SK-N-SH (cell line): ENCODE data around the gene PRELP. TPM values are rescaled to one million over a fixed set of nuclear protein-coding genes. Genes with fewer than 3 reads are reported as not detected.

Source experiments
- CTCF ChIA-PET: fragments of 300-600, 350-600 bp; formaldehyde crosslinking; extraction: SDS; loops from one replicate; lab custom pipeline; 2021; lab: Yijun Ruan, JAX
- POLR2A ChIA-PET: fragments of 350-600 bp; sonication (Branson Sonifier 250); formaldehyde crosslinking; extraction: SDS; loops from one replicate; lab custom pipeline; 2020; ENCODE audit warnings: antibody characterized with exemption, inconsistent platforms; lab: Yijun Ruan, JAX
- DNase-seq: peaks from one replicate; pipeline ENCODE4 v3.0.0; 2012
- H2AFZ ChIP-seq: fragments of 200-600 bp; sonication (generic); 2 replicates; pipeline ENCODE4 v1.8.1; 2016; ENCODE audit warnings: antibody characterized with exemption, mild to moderate bottlenecking, low read depth
- H3F3A ChIP-seq: fragments of 200-600 bp; sonication (generic); replicated peaks from 2 replicates; pipeline ENCODE3; 2016; ENCODE audit warnings: antibody characterized with exemption, mild to moderate bottlenecking; ENCODE audit not compliant: insufficient read depth
- H3K27ac ChIP-seq, 2 experiments: fragments of 200-500 bp in 1 of 2; fragments of 200-600 bp in 1 of 2; sonication (Bioruptor generic) in 1 of 2; sonication (generic), shearing (Covaris generic) in 1 of 2; 2 replicates each; pipeline versions ENCODE4 v1.5.1 to v1.6.1; 2014 to 2016; ENCODE audit warnings: low read depth in 2 of 2, inconsistent platforms in 1 of 2, low read length in 1 of 2, mild to moderate bottlenecking in 1 of 2, mixed read lengths in 1 of 2
- H3K27me3 ChIP-seq: fragments of 200-600 bp; sonication (generic), shearing (Covaris generic); 2 replicates; pipeline ENCODE4 v1.6.1; 2016; ENCODE audit warnings: mixed run types; ENCODE audit not compliant: insufficient read depth
- H3K36me3 ChIP-seq, 2 experiments: fragments of 200-500 bp in 1 of 2; fragments of 200-600 bp in 1 of 2; sonication (Bioruptor generic) in 1 of 2; sonication (generic) in 1 of 2; replicated peaks in 1 of 2; 2 replicates each; pipeline versions ENCODE3 to v1.5.1; 2014 to 2016; ENCODE audit warnings: low read length in 1 of 2, mild to moderate bottlenecking in 1 of 2; ENCODE audit not compliant: insufficient read depth in 2 of 2, control insufficient read depth in 1 of 2
- H3K4me1 ChIP-seq, 2 experiments: fragments of 200-500 bp in 1 of 2; fragments of 200-600 bp in 1 of 2; sonication (Bioruptor generic) in 1 of 2; sonication (generic), shearing (Covaris generic) in 1 of 2; 2 replicates each; pipeline versions ENCODE4 v1.5.1 to v1.6.1; 2014 to 2016; ENCODE audit warnings: low read depth in 1 of 2, low read length in 1 of 2, mixed run types in 1 of 2; ENCODE audit not compliant: insufficient read depth in 2 of 2, control insufficient read depth in 1 of 2
- H3K4me2 ChIP-seq: fragments of 200-600 bp; sonication (generic), shearing (Covaris generic); 2 replicates; pipeline ENCODE4 v1.6.1; 2017; ENCODE audit warnings: mixed run types
- H3K4me3 ChIP-seq, 2 experiments: fragments of 200-500 bp in 1 of 2; fragments of 200-600 bp in 1 of 2; sonication (Bioruptor generic) in 1 of 2; sonication (generic), shearing (Covaris generic) in 1 of 2; 2 replicates each; pipeline versions ENCODE4 v1.5.1 to v1.8.1; 2014 to 2016; ENCODE audit warnings: low read depth in 2 of 2, inconsistent platforms in 1 of 2, low read length in 1 of 2, mild to moderate bottlenecking in 1 of 2, mixed read lengths in 1 of 2, moderate library complexity in 1 of 2
- H3K79me2 ChIP-seq: fragments of 200-600 bp; sonication (generic); 2 replicates; pipeline ENCODE4 v1.8.1; 2017; ENCODE audit warnings: mild to moderate bottlenecking; ENCODE audit not compliant: insufficient read depth
- H3K9ac ChIP-seq: fragments of 200-600 bp; sonication (generic); 2 replicates; pipeline ENCODE4 v1.6.1; 2017; ENCODE audit warnings: mixed run types
- H3K9me2 ChIP-seq: fragments of 200-600 bp; sonication (generic); 2 replicates; pipeline ENCODE4 v1.6.1; 2017; ENCODE audit warnings: mixed run types
- H3K9me3 ChIP-seq: fragments of 200-600 bp; sonication (generic); 2 replicates; pipeline ENCODE4 v1.6.1; 2017; ENCODE audit warnings: mixed run types, mild to moderate bottlenecking, moderate library complexity
- H4K20me1 ChIP-seq: fragments of 200-600 bp; sonication (generic); 2 replicates; pipeline ENCODE4 v1.6.1; 2017; ENCODE audit warnings: mild to moderate bottlenecking, mixed run types; ENCODE audit not compliant: insufficient read depth
- EP300 ChIP-seq, 2 experiments: IDR thresholded peaks; 2 replicates each; pipeline versions ENCODE4 v1.4.0 to v1.6.1; 2012; ENCODE audit warnings: borderline replicate concordance in 1 of 2, low read depth in 1 of 2, low read length in 1 of 2
- FOSL2 ChIP-seq: IDR thresholded peaks from 2 replicates; pipeline ENCODE4 v1.4.0; 2012; ENCODE audit warnings: low read depth, mild to moderate bottlenecking, moderate library complexity, borderline replicate concordance
- GATA2 ChIP-seq: sonication (generic); formaldehyde crosslinking; IDR thresholded peaks from 2 replicates; pipeline ENCODE4 v1.5.0; 2020; ENCODE audit warnings: mild to moderate bottlenecking, missing genetic modification reagents
- NFIC ChIP-seq: IDR thresholded peaks from 2 replicates; pipeline ENCODE4 v1.4.0; 2012; ENCODE audit warnings: borderline replicate concordance
- RAD21 ChIP-seq: IDR thresholded peaks from 2 replicates; pipeline ENCODE4 v1.6.1; 2012; ENCODE audit warnings: mild to moderate bottlenecking, low read length
- RCOR1 ChIP-seq: fragments of 150-350 bp; IDR thresholded peaks from 2 replicates; pipeline ENCODE4 v1.6.1; 2017; ENCODE audit warnings: antibody characterized with exemption, low read length
- SMC3 ChIP-seq: IDR thresholded peaks from 2 replicates; pipeline ENCODE4 v1.6.1; 2012; ENCODE audit warnings: low read depth, low read length, improper control_type of control experiment
- TAF1 ChIP-seq: IDR thresholded peaks from 2 replicates; pipeline ENCODE4 v1.6.1; 2012; ENCODE audit warnings: low read depth, mild to moderate bottlenecking, low read length, moderate library complexity, borderline replicate concordance
- WGBS: methylation state at CpG from one replicate; pipeline ENCODE4 v1.1.6; 2017; ENCODE audit warnings: low lambda C conversion rate; 5-methylcytosine and 5-hydroxymethylcytosine counted together
- polyA plus RNA-seq, 3 experiments: library from polyadenylated mRNA; depleted of rRNA; stranded (reverse); fragments of >200 nt; gene quantifications; 2 replicates each; pipeline ENCODE4 v1.2.3, GENCODE V29; 2012
- TF ChIP-seq, protein P1 (sequence below): fragments of 150-350 bp; IDR thresholded peaks from 2 replicates; pipeline ENCODE4 v1.6.1; 2017; ENCODE audit warnings: antibody characterized with exemption, low read length, low read depth, borderline replicate concordance
- TF ChIP-seq, protein P2 (sequence below): IDR thresholded peaks from 2 replicates; pipeline ENCODE4; 2012
- TF ChIP-seq, protein P3 (sequence below): fragments of 200-600 bp; sonication (generic); IDR thresholded peaks from 2 replicates; pipeline ENCODE4 v1.6.1; 2017; ENCODE audit warnings: antibody characterized with exemption, mild to moderate bottlenecking, moderate library complexity
- TF ChIP-seq, protein P4 (sequence below): IDR thresholded peaks from 2 replicates; pipeline ENCODE4 v1.6.1; 2012; ENCODE audit warnings: mild to moderate bottlenecking, low read depth, low read length, moderate library complexity

PRELP gene
- polyA plus RNA-seq, 1 of the 3 experiments (the other 2 are of a cell fraction) = 0.48 TPM

DNA sequence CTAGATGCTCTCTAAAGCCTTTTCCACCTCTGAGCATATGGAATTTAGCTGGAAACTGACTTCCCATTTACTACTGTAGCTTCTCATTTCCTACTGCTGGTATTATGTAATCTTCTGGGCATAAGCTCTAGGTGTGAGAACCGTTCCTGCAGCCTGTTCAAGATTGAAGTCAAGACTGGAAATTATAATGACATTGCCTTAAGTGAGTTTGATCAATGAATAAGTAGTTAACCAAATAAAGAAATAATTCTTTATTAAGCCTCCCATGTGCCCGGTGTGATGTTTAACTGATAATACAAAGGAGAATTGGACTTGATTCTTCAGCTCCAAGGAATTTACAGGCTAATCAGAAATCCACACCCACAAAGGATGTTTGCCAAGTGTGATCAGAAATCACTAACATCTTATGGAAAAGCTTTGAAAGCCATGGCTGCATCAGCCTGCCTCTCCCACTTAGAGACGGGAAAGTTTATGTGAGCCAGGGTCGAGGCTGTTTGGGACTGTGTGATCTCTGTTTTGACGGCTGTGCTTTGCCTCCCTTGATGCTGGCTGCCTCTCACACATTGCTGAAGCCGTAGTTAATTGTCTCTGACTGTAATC is 36.4 kb upstream of the PRELP start:
- CTCF ChIA-PET = interaction anchor here (0.7 to 7.4 kb wide), 7 partner anchors 48 to 263 kb away, joined by 3 to 171 read pairs (median 9); no protein-coding TSS in a partner anchor
- TF ChIP-seq EP300 (IDR thresholded peaks at IDR 0.05; ENCODE audit: borderline replicate concordance in 1 of 2, low read depth in 1 of 2, low read length in 1 of 2) (no peak), TAF1 (no peak), RCOR1 (no peak), FOSL2 (no peak), RAD21 (no peak)
- TF ChIP-seq, protein P1, sequence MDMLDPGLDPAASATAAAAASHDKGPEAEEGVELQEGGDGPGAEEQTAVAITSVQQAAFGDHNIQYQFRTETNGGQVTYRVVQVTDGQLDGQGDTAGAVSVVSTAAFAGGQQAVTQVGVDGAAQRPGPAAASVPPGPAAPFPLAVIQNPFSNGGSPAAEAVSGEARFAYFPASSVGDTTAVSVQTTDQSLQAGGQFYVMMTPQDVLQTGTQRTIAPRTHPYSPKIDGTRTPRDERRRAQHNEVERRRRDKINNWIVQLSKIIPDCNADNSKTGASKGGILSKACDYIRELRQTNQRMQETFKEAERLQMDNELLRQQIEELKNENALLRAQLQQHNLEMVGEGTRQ = no peak
- Histone ChIP-seq H3K4me3 (no peak overlapping the region), H4K20me1 (no peaks in the 10 kb centered on the region), H3K27me3 (peaks cover 3% of the 10 kb centered on the region; the same call in 1 of the 2 replicates), H3K79me2 (no peaks in the 10 kb centered on the region), H3K4me2 (no peak overlapping the region), H3F3A (no peaks in the 10 kb centered on the region), H3K9me2 (no peaks in the 10 kb centered on the region), H3K9me3 (no peaks in the 10 kb centered on the region), H3K36me3 (no peaks in the 10 kb centered on the region), H2AFZ (no peak overlapping the region), H3K9ac (no peak overlapping the region), H3K4me1 (peaks cover 6 to 14% of the 10 kb centered on the region in 2 experiments; a peak in 2 of 4 replicates), H3K27ac (no peak overlapping the region)
- POLR2A ChIA-PET = no interaction called here
- no peak for DNase-seq
- WGBS = 73% methylated on average over 6 of the region's 6 CpGs

DNA sequence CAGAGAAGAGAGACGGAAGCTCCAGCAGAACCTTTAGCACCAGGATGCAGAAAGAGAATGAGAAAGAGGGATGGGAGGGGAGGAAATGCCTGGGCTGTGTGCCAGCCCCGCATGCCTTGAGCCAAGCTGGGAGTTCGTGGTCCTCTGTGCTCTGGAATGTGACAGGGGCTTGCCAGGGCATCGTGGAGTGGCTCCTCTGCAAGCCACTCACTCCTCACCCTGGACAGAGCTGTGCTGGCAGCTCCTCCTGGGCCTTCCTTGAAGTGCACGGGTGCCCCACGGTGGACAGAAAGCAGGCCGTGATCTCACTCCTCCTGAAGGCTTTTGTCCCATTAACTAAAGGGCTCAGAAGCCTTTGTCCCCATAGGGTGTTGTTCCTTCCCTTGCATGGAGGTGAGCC is 34.8 kb upstream of the PRELP start:
- 9% methylated on average over 4 of the region's 7 CpGs for WGBS
- H3F3A ChIP-seq = no peaks in the 10 kb centered on the region
- no peaks in the 10 kb centered on the region for H4K20me1 ChIP-seq
- H3K9ac ChIP-seq = no peak overlapping the region
- TF ChIP-seq SMC3 (peak; percentile 82), NFIC (peak; percentile 86), GATA2 (no peak), FOSL2 (no peak), RCOR1 (0 out of 2 replicates have a peak, but pooled peaks have one; percentile 22), RAD21 (peak; percentile 82)
- TF ChIP-seq, protein P2, sequence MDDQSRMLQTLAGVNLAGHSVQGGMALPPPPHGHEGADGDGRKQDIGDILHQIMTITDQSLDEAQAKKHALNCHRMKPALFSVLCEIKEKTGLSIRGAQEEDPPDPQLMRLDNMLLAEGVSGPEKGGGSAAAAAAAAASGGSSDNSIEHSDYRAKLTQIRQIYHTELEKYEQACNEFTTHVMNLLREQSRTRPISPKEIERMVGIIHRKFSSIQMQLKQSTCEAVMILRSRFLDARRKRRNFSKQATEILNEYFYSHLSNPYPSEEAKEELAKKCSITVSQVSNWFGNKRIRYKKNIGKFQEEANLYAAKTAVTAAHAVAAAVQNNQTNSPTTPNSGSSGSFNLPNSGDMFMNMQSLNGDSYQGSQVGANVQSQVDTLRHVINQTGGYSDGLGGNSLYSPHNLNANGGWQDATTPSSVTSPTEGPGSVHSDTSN = peak; percentile 75
- TF ChIP-seq, protein P3, sequence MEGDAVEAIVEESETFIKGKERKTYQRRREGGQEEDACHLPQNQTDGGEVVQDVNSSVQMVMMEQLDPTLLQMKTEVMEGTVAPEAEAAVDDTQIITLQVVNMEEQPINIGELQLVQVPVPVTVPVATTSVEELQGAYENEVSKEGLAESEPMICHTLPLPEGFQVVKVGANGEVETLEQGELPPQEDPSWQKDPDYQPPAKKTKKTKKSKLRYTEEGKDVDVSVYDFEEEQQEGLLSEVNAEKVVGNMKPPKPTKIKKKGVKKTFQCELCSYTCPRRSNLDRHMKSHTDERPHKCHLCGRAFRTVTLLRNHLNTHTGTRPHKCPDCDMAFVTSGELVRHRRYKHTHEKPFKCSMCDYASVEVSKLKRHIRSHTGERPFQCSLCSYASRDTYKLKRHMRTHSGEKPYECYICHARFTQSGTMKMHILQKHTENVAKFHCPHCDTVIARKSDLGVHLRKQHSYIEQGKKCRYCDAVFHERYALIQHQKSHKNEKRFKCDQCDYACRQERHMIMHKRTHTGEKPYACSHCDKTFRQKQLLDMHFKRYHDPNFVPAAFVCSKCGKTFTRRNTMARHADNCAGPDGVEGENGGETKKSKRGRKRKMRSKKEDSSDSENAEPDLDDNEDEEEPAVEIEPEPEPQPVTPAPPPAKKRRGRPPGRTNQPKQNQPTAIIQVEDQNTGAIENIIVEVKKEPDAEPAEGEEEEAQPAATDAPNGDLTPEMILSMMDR = peak; percentile 68
- TF ChIP-seq, protein P4, sequence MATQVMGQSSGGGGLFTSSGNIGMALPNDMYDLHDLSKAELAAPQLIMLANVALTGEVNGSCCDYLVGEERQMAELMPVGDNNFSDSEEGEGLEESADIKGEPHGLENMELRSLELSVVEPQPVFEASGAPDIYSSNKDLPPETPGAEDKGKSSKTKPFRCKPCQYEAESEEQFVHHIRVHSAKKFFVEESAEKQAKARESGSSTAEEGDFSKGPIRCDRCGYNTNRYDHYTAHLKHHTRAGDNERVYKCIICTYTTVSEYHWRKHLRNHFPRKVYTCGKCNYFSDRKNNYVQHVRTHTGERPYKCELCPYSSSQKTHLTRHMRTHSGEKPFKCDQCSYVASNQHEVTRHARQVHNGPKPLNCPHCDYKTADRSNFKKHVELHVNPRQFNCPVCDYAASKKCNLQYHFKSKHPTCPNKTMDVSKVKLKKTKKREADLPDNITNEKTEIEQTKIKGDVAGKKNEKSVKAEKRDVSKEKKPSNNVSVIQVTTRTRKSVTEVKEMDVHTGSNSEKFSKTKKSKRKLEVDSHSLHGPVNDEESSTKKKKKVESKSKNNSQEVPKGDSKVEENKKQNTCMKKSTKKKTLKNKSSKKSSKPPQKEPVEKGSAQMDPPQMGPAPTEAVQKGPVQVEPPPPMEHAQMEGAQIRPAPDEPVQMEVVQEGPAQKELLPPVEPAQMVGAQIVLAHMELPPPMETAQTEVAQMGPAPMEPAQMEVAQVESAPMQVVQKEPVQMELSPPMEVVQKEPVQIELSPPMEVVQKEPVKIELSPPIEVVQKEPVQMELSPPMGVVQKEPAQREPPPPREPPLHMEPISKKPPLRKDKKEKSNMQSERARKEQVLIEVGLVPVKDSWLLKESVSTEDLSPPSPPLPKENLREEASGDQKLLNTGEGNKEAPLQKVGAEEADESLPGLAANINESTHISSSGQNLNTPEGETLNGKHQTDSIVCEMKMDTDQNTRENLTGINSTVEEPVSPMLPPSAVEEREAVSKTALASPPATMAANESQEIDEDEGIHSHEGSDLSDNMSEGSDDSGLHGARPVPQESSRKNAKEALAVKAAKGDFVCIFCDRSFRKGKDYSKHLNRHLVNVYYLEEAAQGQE = peak; percentile 84
- TF ChIP-seq, all 33 proteins: peak for 7
- Histone ChIP-seq H3K27me3 (no peaks in the 10 kb centered on the region), H3K79me2 (no peaks in the 10 kb centered on the region), H3K4me1 (peaks cover 6 to 14% of the 10 kb centered on the region in 2 experiments; a peak in 2 of 4 replicates), H3K9me3 (no peaks in the 10 kb centered on the region), H2AFZ (no peak overlapping the region), H3K9me2 (no peaks in the 10 kb centered on the region), H3K4me2 (peak overlapping the region; percentile 24; the same call in 1 of the 2 replicates), H3K27ac (no peak overlapping the region), H3K36me3 (no peaks in the 10 kb centered on the region), H3K4me3 (no peak overlapping the region)
- CTCF ChIA-PET = interaction anchor here (0.6 to 7.4 kb wide), 28 partner anchors 10 to 262 kb away, joined by 3 to 171 read pairs (median 4); no protein-coding TSS in a partner anchor
- DNase-seq = peak; percentile 61
- POLR2A ChIA-PET = interaction anchor here (0.6 kb wide), 1 partner anchor 572 kb away, joined by 3 read pairs; no protein-coding TSS in a partner anchor
